Trophoblast cell (in vitro differentiated cells and primary cell): ENCODE data around the gene SGTB.

Experiments used
- DNase-seq, 2 donors: peaks; one replicate each; pipeline ENCODE4 v3.0.0-alpha.2; 2016
- H2AFZ ChIP-seq: 2 replicates; pipeline ENCODE4 v1.6.1; 2013; ENCODE audit warnings: low read length, moderate library complexity, mild to moderate bottlenecking; ENCODE audit not compliant: insufficient read depth, poor library complexity
- H2AK5ac ChIP-seq: 2 replicates; pipeline ENCODE4 v1.6.1; 2013; ENCODE audit warnings: mild to moderate bottlenecking, low read length
- H2BK120ac ChIP-seq: 2 replicates; pipeline ENCODE4 v1.6.1; 2013; ENCODE audit warnings: low read length, mild to moderate bottlenecking, moderate library complexity; ENCODE audit not compliant: insufficient read depth, poor library complexity
- H2BK12ac ChIP-seq: 2 replicates; pipeline ENCODE4 v1.6.1; 2013; ENCODE audit warnings: mild to moderate bottlenecking, low read length, moderate library complexity
- H2BK5ac ChIP-seq: 2 replicates; pipeline ENCODE4 v1.6.1; 2013; ENCODE audit warnings: low read length, low read depth, moderate library complexity, mild to moderate bottlenecking; ENCODE audit not compliant: poor library complexity
- H3K14ac ChIP-seq: 2 replicates; pipeline ENCODE4 v1.6.1; 2013; ENCODE audit warnings: mild to moderate bottlenecking, low read length
- H3K18ac ChIP-seq: 2 replicates; pipeline ENCODE4 v1.6.1; 2013; ENCODE audit warnings: mild to moderate bottlenecking, low read length
- H3K23ac ChIP-seq: 2 replicates; pipeline ENCODE4 v1.6.1; 2013; ENCODE audit warnings: low read length
- H3K27ac ChIP-seq: 2 replicates; pipeline ENCODE4 v1.5.1; 2013; ENCODE audit warnings: low read depth, mild to moderate bottlenecking, inconsistent platforms, low read length, moderate library complexity
- H3K27me3 ChIP-seq: 2 replicates; pipeline ENCODE4 v1.6.1; 2013; ENCODE audit warnings: inconsistent platforms, mild to moderate bottlenecking, low read length, moderate library complexity; ENCODE audit not compliant: insufficient read depth
- H3K36me3 ChIP-seq, 2 experiments: 1 replicate in 1 of 2; 2 replicates in 1 of 2; pipeline ENCODE4 v1.6.1; 2013; ENCODE audit warnings: low read length in 2 of 2, mild to moderate bottlenecking in 2 of 2, moderate library complexity in 1 of 2; ENCODE audit not compliant: insufficient read depth in 2 of 2, control insufficient read depth in 1 of 2
- H3K4ac ChIP-seq: 2 replicates; pipeline ENCODE4 v1.6.1; 2013; ENCODE audit warnings: low read depth, mild to moderate bottlenecking, low read length, moderate library complexity
- H3K4me1 ChIP-seq, 2 experiments: 1 replicate in 1 of 2; 2 replicates in 1 of 2; pipeline ENCODE4 v1.6.1; 2013; ENCODE audit warnings: low read length in 2 of 2, mild to moderate bottlenecking in 2 of 2, moderate library complexity in 1 of 2; ENCODE audit not compliant: insufficient read depth in 2 of 2, control insufficient read depth in 1 of 2
- H3K4me2 ChIP-seq: 2 replicates; pipeline ENCODE4 v1.6.1; 2013; ENCODE audit warnings: inconsistent platforms, mild to moderate bottlenecking, low read length, moderate library complexity
- H3K4me3 ChIP-seq: 2 replicates; pipeline ENCODE4 v1.5.1; 2013; ENCODE audit warnings: mild to moderate bottlenecking, low read depth, low read length, inconsistent platforms
- H3K79me1 ChIP-seq: one replicate; pipeline ENCODE4 v1.6.1; 2013; ENCODE audit warnings: low read length
- H3K79me2 ChIP-seq: 2 replicates; pipeline ENCODE4 v1.6.1; 2013; ENCODE audit warnings: low read length, mild to moderate bottlenecking; ENCODE audit not compliant: control insufficient read depth, insufficient read depth, poor library complexity
- H3K9ac ChIP-seq: 2 replicates; pipeline ENCODE4 v1.6.1; 2013; ENCODE audit warnings: mild to moderate bottlenecking, low read length
- H3K9me3 ChIP-seq: 2 replicates; pipeline ENCODE4 v1.6.1; 2013; ENCODE audit warnings: low read depth, mild to moderate bottlenecking, control low read depth, inconsistent platforms, low read length; ENCODE audit not compliant: insufficient read depth
- H4K12ac ChIP-seq: 2 replicates; pipeline ENCODE4 v1.6.1; 2013; ENCODE audit warnings: low read depth, mild to moderate bottlenecking, low read length, moderate library complexity
- H4K8ac ChIP-seq: 2 replicates; pipeline ENCODE4 v1.6.1; 2013; ENCODE audit warnings: low read depth, mild to moderate bottlenecking, low read length, moderate library complexity
- H4K91ac ChIP-seq: one replicate; pipeline ENCODE4 v1.6.1; 2013; ENCODE audit warnings: low read depth, mild to moderate bottlenecking, low read length, moderate library complexity
- WGBS: extraction: QIAGEN DNeasy Blood & Tissue Kit; methylation state at CpG from one replicate; pipeline ENCODE4 v1.1.7; 2013; ENCODE audit warnings: missing lambda C conversion rate; ENCODE audit not compliant: insufficient read length, insufficient coverage; ENCODE audit errors: extremely low coverage; 5-methylcytosine and 5-hydroxymethylcytosine counted together

SGTB gene

GRCh38 chr5:65702036-65702435 is 19.9 kb downstream of the SGTB start:
- no peaks in the 10 kb centered on the region for H3K27me3 ChIP-seq
- H3K18ac ChIP-seq, result no peak overlapping the region
- H3K4ac ChIP-seq, result no peak overlapping the region
- no peak overlapping the region for H3K9ac ChIP-seq
- H3K4me1 ChIP-seq, result no peaks in the 10 kb centered on the region
- no peak overlapping the region for H3K23ac ChIP-seq
- H2AFZ ChIP-seq, result no peak overlapping the region
- no peaks in the 10 kb centered on the region for H3K79me2 ChIP-seq
- no peak overlapping the region for H4K91ac ChIP-seq
- H4K8ac ChIP-seq, result no peak overlapping the region
- no CpG with 5 or more reads among the region's 3 CpGs for WGBS
- no peak overlapping the region for H4K12ac ChIP-seq
- H2BK120ac ChIP-seq, result no peak overlapping the region
- no peaks in the 10 kb centered on the region for H3K9me3 ChIP-seq
- H3K4me3 ChIP-seq, result no peak overlapping the region
- H3K4me2 ChIP-seq, result no peak overlapping the region
- no peak for DNase-seq
- H3K36me3 ChIP-seq, result peaks cover 3% of the 10 kb centered on the region in 2 experiments
- H2BK5ac ChIP-seq, result no peak overlapping the region
- no peak overlapping the region for H3K14ac ChIP-seq
- H2BK12ac ChIP-seq, result no peak overlapping the region
- no peaks in the 10 kb centered on the region for H3K79me1 ChIP-seq
- H3K27ac ChIP-seq, result no peak overlapping the region
- H2AK5ac ChIP-seq, result no peak overlapping the region

- Histone ChIP-seq H4K91ac (no peak overlapping the region), H2BK12ac (no peak overlapping the region), H2AFZ (no peak overlapping the region), H3K4me1 (no peaks in the 10 kb centered on the region), H2BK120ac (no peak overlapping the region), H3K36me3 (peaks cover 3% of the 10 kb centered on the region in 2 experiments), H3K9ac (no peak overlapping the region), H3K4ac (no peak overlapping the region), H2AK5ac (no peak overlapping the region), H3K14ac (no peak overlapping the region), H3K27ac (no peak overlapping the region), H3K9me3 (no peaks in the 10 kb centered on the region), H3K4me3 (no peak overlapping the region), H2BK5ac (no peak overlapping the region), H3K79me1 (no peaks in the 10 kb centered on the region), H3K27me3 (no peaks in the 10 kb centered on the region), H3K18ac (no peak overlapping the region), H3K23ac (no peak overlapping the region), H4K8ac (no peak overlapping the region), H3K4me2 (no peak overlapping the region), H3K79me2 (no peaks in the 10 kb centered on the region), H4K12ac (no peak overlapping the region)
- DNase-seq, result no peak
- WGBS, result no CpG with 5 or more reads among the region's 4 CpGs
Measured at GRCh38 chr5:65699338-65699737, 22.6 kb downstream of the SGTB start.

GRCh38 chr5:65696892-65697291 is 25.0 kb downstream of the SGTB start:
- no peak overlapping the region for H3K14ac ChIP-seq
- no peak overlapping the region for H3K4me2 ChIP-seq
- H4K8ac ChIP-seq, result no peak overlapping the region
- H2AFZ ChIP-seq, result no peak overlapping the region
- no peak overlapping the region for H3K4ac ChIP-seq
- no peak overlapping the region for H2BK12ac ChIP-seq
- no peak overlapping the region for H3K27ac ChIP-seq
- H4K91ac ChIP-seq, result no peak overlapping the region
- no peaks in the 10 kb centered on the region for H3K79me2 ChIP-seq
- DNase-seq, result no peak
- H3K9ac ChIP-seq, result no peak overlapping the region
- no peaks in the 10 kb centered on the region for H3K4me1 ChIP-seq
- H3K36me3 ChIP-seq, result no peaks in the 10 kb centered on the region
- H3K4me3 ChIP-seq, result no peak overlapping the region
- no peaks in the 10 kb centered on the region for H3K79me1 ChIP-seq
- H3K18ac ChIP-seq, result no peak overlapping the region
- H3K23ac ChIP-seq, result no peak overlapping the region
- no peak overlapping the region for H2AK5ac ChIP-seq
- H3K27me3 ChIP-seq, result no peaks in the 10 kb centered on the region
- H2BK5ac ChIP-seq, result no peak overlapping the region
- H3K9me3 ChIP-seq, result no peaks in the 10 kb centered on the region
- H2BK120ac ChIP-seq, result no peak overlapping the region
- H4K12ac ChIP-seq, result no peak overlapping the region

GRCh38 chr5:65695896-65696295 is 26.0 kb downstream of the SGTB start:
- Histone ChIP-seq H2BK5ac (no peak overlapping the region), H4K12ac (no peak overlapping the region), H3K79me2 (no peaks in the 10 kb centered on the region), H4K91ac (no peak overlapping the region), H2BK12ac (no peak overlapping the region), H3K4me2 (no peak overlapping the region), H4K8ac (no peak overlapping the region), H3K23ac (no peak overlapping the region), H3K36me3 (no peaks in the 10 kb centered on the region), H3K18ac (no peak overlapping the region), H3K9ac (no peak overlapping the region), H3K79me1 (no peaks in the 10 kb centered on the region), H3K4ac (no peak overlapping the region), H3K4me1 (no peaks in the 10 kb centered on the region), H2AK5ac (no peak overlapping the region), H3K9me3 (no peaks in the 10 kb centered on the region), H2BK120ac (no peak overlapping the region), H3K4me3 (no peak overlapping the region), H3K27ac (no peak overlapping the region), H3K27me3 (no peaks in the 10 kb centered on the region), H2AFZ (no peak overlapping the region), H3K14ac (no peak overlapping the region)
- DNase-seq, result no peak
- WGBS, result no CpG with 5 or more reads among the region's 4 CpGs
